Hypothalamus (tissue), 51 donors: Measurements from ENCODE around the gene FAIM2.

Experiments used
- DNase-seq, 51 donors: peaks; one replicate each; lab custom pipeline; 2025; lab: John Stamatoyannopoulos, UW

Gene FAIM2

GRCh38 chr12:49921299-49921698, 17.6 kb upstream of the FAIM2 start:
- no peak for DNase-seq

GRCh38 chr12:49920915-49921286, 17.2 kb upstream of the FAIM2 start:
- no peak for DNase-seq

DNA sequence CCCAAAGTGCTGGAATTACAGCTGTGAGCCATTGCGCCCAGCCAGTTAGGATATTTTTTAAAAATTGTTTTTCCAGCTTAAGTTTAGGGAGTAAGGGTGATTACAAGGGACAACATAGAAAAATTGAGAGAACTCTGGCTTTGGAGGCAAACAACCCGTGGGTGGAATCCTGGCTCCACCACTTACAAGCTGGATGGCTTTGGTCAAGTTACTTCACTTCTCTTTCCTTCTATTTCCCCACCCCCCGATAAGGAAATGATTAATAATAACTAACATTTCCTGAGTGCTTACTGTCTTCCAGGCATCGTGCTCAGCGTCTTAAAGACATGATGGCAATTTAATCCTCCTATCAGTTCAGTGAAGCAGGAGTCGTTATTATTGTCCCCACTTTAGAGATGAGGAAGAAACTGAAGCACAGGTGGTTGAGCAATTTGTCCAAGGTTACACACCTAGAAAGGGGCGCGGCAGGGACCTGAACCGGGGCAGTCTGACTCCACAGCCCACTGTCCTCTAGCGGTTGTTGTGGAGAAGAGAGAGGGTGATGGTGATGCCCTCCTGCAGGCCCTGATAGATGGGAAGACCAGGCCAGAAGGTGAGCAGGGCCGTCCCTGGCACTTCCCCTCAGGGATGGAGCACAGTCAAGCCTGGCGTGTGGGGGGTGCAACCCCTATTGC, 16.7 kb upstream of the FAIM2 start:
- DNase-seq, result no peak

DNA sequence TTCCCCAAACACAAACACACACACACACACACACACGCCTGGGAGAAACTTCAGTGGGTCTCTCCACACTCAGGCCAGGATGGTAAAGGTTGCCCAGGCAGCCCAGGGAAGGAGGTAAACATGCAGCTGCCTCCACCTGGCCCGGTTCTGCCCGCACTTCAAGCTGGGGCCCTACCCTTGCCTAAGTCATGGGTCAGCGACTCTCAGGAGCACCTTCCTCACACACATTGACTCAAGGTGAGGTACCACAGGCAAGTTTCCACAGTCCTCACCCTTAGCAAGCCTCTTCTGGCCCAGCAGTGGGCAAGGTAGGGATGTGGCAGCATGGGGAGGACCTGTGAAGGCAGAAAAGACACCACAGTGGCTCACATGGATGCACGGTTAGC, 14.1 kb upstream of the FAIM2 start:
- no peak for DNase-seq

DNA sequence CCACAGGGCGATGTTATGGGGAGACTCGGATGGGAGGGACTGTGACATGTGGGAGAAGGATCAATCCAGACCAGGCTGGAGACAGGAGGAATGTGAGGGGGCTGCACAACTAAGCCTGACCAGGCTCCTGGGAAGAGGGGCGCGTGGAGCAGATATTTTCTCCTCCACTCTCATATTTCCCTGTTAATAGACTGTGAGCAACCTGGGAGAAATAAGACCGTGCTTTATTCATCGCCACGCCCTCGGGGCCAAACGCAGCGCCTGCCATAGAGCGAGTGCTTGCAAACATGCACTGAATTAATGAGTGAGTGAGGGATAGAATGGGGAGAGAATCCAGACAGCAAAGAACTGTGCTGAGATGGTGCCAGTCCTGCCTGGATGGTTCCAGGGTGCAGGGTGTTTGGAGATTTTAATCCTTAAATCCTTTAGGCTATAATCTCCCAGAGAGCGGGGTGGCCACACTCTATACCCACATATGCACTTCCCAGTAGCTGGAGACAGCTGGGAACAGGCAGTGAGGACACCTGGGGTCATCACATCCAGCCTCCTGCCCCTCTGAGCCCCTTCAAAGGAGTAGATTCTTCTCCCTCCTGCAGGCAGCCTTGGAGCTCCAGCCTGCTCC, 13.6 kb upstream of the FAIM2 start:
- DNase-seq, result no peak

- no peak for DNase-seq
Measured at GRCh38 chr12:49916129-49916919, 12.6 kb upstream of the FAIM2 start.

DNA sequence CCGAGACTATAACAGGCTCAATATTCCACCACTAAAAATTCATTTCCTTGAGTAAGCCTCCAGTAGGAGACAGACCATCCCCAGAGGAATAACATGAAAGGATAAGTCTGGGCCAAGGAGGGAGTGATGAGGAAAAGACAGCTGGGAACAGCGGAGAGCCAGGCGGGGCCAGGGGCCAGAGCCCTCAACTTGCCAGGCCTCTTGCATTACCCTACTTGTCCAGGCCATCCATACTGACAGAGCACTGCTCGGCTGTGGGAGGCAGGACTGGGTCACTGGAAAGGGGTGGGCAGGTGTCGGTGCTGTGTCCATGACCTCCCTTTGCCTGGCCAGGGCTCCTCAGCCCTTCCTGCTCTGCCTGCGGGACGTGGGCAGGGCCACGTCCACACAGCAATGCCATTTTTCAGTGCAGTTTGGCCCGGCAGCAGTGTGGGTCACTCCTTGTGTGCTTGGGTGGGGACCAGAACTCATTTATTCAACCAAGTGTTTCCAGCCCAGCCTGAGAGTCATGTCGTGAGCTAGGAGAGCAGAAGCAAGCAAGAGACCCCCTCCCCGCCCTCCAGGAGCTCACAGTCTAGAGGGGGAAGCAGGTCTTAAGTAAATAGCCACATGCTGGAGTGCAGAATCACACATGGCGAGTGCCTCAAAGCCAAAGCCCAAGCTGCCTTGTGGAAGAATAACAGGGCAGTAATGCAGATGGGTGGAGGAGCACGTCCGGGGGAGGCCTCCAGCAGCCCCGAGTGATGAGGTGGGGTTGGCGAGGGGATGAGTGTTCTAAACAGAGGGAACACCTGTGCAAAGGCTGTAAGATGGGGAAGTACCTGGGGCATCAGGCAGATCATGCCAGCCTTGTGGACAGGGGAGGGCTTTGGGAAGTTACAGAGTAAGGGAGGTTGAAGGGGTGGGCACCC, 8.9 kb upstream of the FAIM2 start:
- DNase-seq, result no peak

DNA sequence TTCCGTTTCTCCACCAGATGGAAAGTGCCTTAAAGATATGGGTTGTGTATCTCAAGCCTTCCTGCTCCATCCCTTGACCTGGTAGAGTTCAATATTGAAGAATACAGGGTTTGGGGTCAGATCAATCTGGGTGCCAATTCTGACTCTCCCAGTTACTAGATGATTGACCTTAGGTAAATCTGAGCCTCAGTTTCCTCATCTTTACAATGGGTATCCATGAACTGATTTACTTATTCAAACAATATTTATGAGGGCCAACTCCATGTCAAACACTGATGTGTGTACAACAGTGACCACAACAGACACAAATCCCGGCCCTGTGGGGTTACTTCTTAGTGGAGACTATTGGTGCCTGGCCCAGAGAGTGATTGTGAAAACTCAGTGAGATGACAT, 7.5 kb upstream of the FAIM2 start:
- DNase-seq, result no peak

- DNase-seq, result no peak
Measured at GRCh38 chr12:49910331-49911212, 6.9 kb upstream of the FAIM2 start.

DNA sequence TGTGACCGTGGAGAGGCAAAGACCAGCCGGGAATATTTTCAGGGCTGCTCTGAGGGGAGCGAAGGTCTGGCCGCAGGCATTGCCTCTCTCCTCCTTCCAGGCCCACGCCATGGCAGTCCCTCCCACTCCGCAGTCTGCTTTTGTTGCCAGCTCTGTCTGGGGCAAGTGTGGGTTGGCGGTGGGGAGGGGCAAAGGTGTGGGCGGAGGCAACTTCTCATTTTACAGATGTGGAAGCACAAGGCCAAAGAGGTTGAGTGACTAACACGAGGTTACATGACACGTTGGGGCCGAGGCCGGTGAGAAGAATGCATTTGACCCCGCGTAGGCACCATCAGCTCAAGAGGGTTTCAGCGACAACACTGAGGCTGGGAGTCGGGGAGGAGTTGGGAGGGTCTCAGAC, 6.1 kb upstream of the FAIM2 start:
- peak in 1 of 51 donors; percentile 10 for DNase-seq

DNA sequence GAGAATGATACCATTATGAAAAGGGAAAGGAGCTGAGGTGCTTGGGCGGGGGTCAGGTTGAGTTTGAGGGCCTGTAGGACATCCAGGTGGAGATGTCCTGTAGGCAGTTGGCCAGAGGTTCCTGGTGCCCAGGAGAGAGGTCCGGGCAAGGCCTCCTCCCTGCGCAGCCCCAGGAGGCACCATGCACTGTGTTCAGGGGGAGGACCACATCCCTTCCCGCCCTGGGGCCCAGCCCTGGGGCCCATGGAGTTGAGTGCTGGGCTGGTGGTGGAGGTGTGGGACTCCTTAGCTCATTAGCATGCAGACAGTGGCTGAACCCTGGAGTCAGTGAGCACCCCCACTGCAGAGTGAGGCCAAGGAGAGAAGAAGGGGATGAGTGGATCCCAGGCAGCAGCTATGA, 5.7 kb upstream of the FAIM2 start:
- no peak for DNase-seq

- DNase-seq, result peak in 3 of 51 donors; percentile 8 to 21 (median 14)
Measured at GRCh38 chr12:49907352-49907751, 3.7 kb upstream of the FAIM2 start.

DNA sequence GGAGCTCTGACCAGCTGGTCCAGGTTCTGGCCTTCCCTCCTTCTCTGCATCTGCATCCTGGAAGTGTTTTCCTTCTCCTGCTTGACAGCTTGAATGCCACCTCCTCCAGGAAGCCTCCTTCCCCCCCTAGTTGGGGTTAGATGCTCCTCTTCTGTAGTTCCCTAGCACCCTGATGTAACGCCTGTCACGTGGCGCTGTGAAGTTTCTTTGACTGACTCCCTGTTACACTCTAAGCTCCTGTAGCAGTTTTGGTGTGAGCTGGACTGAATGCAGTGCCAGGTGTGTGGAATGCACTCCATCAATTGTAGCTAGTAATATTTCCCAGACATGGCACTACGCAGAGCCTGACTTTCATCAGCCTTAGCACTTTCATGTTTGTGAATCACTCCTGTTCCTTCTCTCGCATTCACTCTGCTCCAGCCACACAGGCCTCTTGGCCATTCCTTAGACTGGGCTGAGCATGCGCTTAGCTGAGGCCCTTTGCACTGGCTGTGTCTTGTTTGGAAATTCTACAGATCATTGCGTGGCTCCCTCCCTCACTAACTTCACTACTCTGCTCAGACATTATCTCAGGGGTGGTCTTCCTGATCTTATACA, 2.1 kb upstream of the FAIM2 start:
- DNase-seq, result no peak

DNA sequence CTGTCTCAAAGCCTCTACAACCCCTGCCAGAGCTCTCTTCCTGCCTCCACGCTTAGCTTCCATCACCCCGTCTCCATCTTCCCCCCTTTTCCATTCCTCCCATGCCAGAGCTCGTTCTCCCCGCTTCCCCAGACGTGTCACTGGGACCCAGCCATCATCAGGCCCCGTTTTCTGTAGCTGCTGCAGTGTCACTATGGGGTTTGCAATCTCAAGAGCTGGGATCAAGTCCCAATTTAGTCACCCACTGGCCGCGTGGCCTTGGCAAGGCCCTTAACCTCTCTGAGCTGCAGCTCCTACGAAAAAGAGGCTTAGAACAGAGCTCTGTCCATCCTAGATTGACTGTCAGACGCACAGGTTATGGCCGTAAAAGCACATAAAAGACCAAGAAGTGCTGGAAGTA, 901 bp upstream of the FAIM2 start:
- DNase-seq, result peak in 5 of 51 donors; percentile 23 to 58 (median 36)

- DNase-seq, result peak in 15 of 51 donors; percentile 42 to 88 (median 62)
Measured at GRCh38 chr12:49903351-49903699, 375 bp downstream of the FAIM2 start.

- DNase-seq, result peak in 43 of 51 donors; percentile 15 to 89 (median 62)
Measured at GRCh38 chr12:49902399-49903350, 1.0 kb downstream of the FAIM2 start.

- no peak for DNase-seq
Measured at GRCh38 chr12:49901986-49902385, 1.7 kb downstream of the FAIM2 start.

DNA sequence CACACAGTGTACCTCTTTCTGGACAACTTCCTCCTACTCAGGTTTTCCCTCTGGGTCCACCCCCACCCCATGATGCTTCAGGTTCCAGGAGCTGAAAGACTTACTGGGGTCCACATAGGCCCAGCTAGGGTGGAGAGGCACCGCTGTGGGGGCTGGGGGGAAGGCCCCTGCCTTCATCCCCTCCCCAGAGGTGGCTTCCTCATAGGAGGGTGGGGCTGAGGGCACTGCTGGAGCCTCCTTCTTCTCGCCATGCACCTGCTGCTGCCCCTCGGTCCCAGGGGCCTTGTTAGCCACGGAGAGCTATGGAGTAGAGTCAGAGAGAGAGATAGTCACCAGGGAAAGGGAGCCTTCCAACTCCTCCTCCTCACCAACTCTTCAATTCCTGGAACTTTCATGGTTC, 2.7 kb downstream of the FAIM2 start:
- DNase-seq, result no peak
